B cell (primary cell): ENCODE data around the gene PC. TPM values are rescaled to one million over a fixed set of nuclear protein-coding genes. Genes with fewer than 3 reads are reported as not detected.

Source experiments
- ATAC-seq: fragments of 200-7000 bp; cut with Tn5 transposase; one replicate; pipeline ENCODE4 v1.10.0; 2021; ENCODE audit warnings: low read depth, mild to moderate bottlenecking, moderate number of reproducible peaks, moderate library complexity
- CTCF ChIA-PET: fragments of 350-600 bp; sonication (Branson Sonifier 250); formaldehyde crosslinking; loops from one replicate; lab custom pipeline; 2021; ENCODE audit warnings: antibody characterized with exemption, inconsistent platforms; lab: Charles Lee
- POLR2A ChIA-PET: fragments of 350-600 bp; sonication (Branson Sonifier 250); formaldehyde crosslinking; loops from one replicate; lab custom pipeline; 2021; ENCODE audit warnings: antibody characterized with exemption; lab: Charles Lee
- DNase-seq: peaks from one replicate; pipeline ENCODE4 v3.0.0; 2013
- H2AFZ ChIP-seq: 2 replicates; pipeline ENCODE4 v1.6.1; 2012; ENCODE audit warnings: mild to moderate bottlenecking, low read depth, low read length; ENCODE audit not compliant: insufficient read depth, poor library complexity, severe bottlenecking
- H3K27ac ChIP-seq, 2 donors: 1 replicate in 1 of 2; 2 replicates in 1 of 2; pipeline ENCODE4 v1.5.1; 2012 to 2013; ENCODE audit warnings: low read length in 2 of 2, mild to moderate bottlenecking in 2 of 2, moderate library complexity in 1 of 2
- H3K27me3 ChIP-seq, 4 experiments: fragments of 200-600 bp in 1 of 4; sonication (generic) in 1 of 4; replicated peaks in 1 of 4; 1 replicate in 2 of 4; 2 replicates in 2 of 4; pipeline versions ENCODE4 v1.6.1 to v1.7.0; 2013 to 2016; ENCODE audit warnings: low read length in 3 of 4, mild to moderate bottlenecking in 2 of 4, mixed read lengths in 1 of 4, moderate library complexity in 1 of 4; ENCODE audit not compliant: insufficient read depth in 4 of 4, control insufficient read depth in 3 of 4; ENCODE audit errors: control extremely low read depth in 1 of 4
- H3K36me3 ChIP-seq, 2 experiments: replicated peaks in 1 of 2; 1 replicate in 1 of 2; 2 replicates in 1 of 2; pipeline versions ENCODE4 v1.6.1 to v1.7.1; 2013; ENCODE audit warnings: low read length in 1 of 2; ENCODE audit not compliant: insufficient read depth in 2 of 2, control insufficient read depth in 1 of 2; ENCODE audit errors: control extremely low read depth in 1 of 2, extremely low read depth in 1 of 2
- H3K4me1 ChIP-seq, 2 donors: fragments of 200-600 bp in 1 of 2; sonication (generic) in 1 of 2; 1 replicate in 1 of 2; 2 replicates in 1 of 2; pipeline versions ENCODE4 v1.5.1 to v1.6.1; 2013 to 2017; ENCODE audit warnings: low read length in 2 of 2; ENCODE audit not compliant: control insufficient read depth in 2 of 2, insufficient read depth in 2 of 2
- H3K4me2 ChIP-seq: replicated peaks from 2 replicates; pipeline ENCODE3; 2012; ENCODE audit warnings: mild to moderate bottlenecking, low read depth, low read length; ENCODE audit not compliant: poor library complexity, severe bottlenecking
- H3K4me3 ChIP-seq, 5 experiments: fragments of 200-600 bp in 1 of 5; sonication (generic) in 1 of 5; 1 replicate in 3 of 5; 2 replicates in 2 of 5; pipeline versions ENCODE4 v1.5.1 to v1.7.0; 2011 to 2016; ENCODE audit warnings: low read length in 4 of 5, mild to moderate bottlenecking in 4 of 5, low read depth in 2 of 5, control low read depth in 1 of 5, moderate library complexity in 1 of 5; ENCODE audit not compliant: insufficient read depth in 1 of 5; ENCODE audit errors: control extremely low read depth in 1 of 5, extremely low read depth in 1 of 5
- H3K79me2 ChIP-seq: fragments of 200-600 bp; sonication (generic); one replicate; pipeline ENCODE4 v1.6.0; 2016; ENCODE audit warnings: low read length; ENCODE audit not compliant: control insufficient read depth, insufficient read depth
- H3K9ac ChIP-seq: fragments of 200-600 bp; sonication (generic); 2 replicates; pipeline ENCODE4 v1.6.1; 2017; ENCODE audit warnings: mild to moderate bottlenecking, low read length, moderate library complexity
- H3K9me3 ChIP-seq, 3 donors: one replicate each; pipeline versions ENCODE4 v1.6.1 to v1.7.1; 2013; ENCODE audit warnings: low read length in 2 of 3; ENCODE audit not compliant: control insufficient read depth in 2 of 3, insufficient read depth in 1 of 3; ENCODE audit errors: control extremely low read depth in 1 of 3
- H4K20me1 ChIP-seq: 2 replicates; pipeline ENCODE4 v1.6.0; 2012; ENCODE audit warnings: mild to moderate bottlenecking, low read length; ENCODE audit not compliant: insufficient read depth, control insufficient read depth, poor library complexity, severe bottlenecking
- H3K27ac Mint-ChIP-seq: one replicate; pipeline ENCODE4 v1.8.0; 2021; ENCODE audit warnings: mixed read lengths
- H3K27me3 Mint-ChIP-seq: one replicate; pipeline ENCODE4 v1.8.0; 2021; ENCODE audit warnings: mixed read lengths
- H3K4me1 Mint-ChIP-seq: one replicate; pipeline ENCODE4 v1.8.0; 2021; ENCODE audit warnings: mixed read lengths
- H3K4me3 Mint-ChIP-seq: one replicate; pipeline ENCODE4 v1.8.0; 2021; ENCODE audit warnings: mixed read lengths
- H3K9me3 Mint-ChIP-seq: one replicate; pipeline ENCODE4 v1.8.0; 2022; ENCODE audit warnings: mixed read lengths; ENCODE audit not compliant: insufficient read depth
- CTCF ChIP-seq: fragments of 200-600 bp; IDR thresholded peaks from one replicate; pipeline ENCODE4 v1.8.0; 2022; ENCODE audit warnings: antibody characterized with exemption, mild to moderate bottlenecking
- EZH2 ChIP-seq: IDR thresholded peaks from 2 replicates; pipeline ENCODE4 v1.6.1; 2012; ENCODE audit warnings: borderline replicate concordance, low read depth, mild to moderate bottlenecking, moderate library complexity, low read length; ENCODE audit not compliant: insufficient read depth, poor library complexity, severe bottlenecking
- WGBS: methylation state at CpG from one replicate; pipeline ENCODE4 v1.1.5; 2013; ENCODE audit warnings: missing lambda C conversion rate; ENCODE audit not compliant: insufficient coverage; 5-methylcytosine and 5-hydroxymethylcytosine counted together
- intact Hi-C: fragments of 100-400 bp; cut with micrococcal nuclease; formaldehyde crosslinking; loops from one replicate; pipeline ENCODE4 v1.10.0; 2022
- polyA plus RNA-seq: library from polyadenylated mRNA; depleted of rRNA; stranded (reverse); fragments of >200 nt; gene quantifications from 2 replicates; pipeline ENCODE4 v1.2.3, GENCODE V29; 2012
- total RNA-seq, 2 donors: library from RNA; stranded (reverse); fragments of 120-200 nt in 1 of 2; gene quantifications; 1 replicate in 1 of 2; 2 replicates in 1 of 2; pipeline versions ENCODE4 v1.2.3 to v1.2.4, GENCODE V29; 2013 to 2022

PC gene
- total and polyA plus RNA-seq, 2 donors (not counting 1 experiment from before 2014, with no cell fraction given), result 1.5 to 4.4 TPM

- Mint-ChIP-seq H3K4me1 (no peaks in the 10 kb centered on the region), H3K27ac (no peak overlapping the region), H3K4me3 (no peak overlapping the region), H3K27me3 (peaks cover 25% of the 10 kb centered on the region), H3K9me3 (no peaks in the 10 kb centered on the region)
- intact Hi-C loops, result no loop called here
- 86% methylated on average over 5 of the region's 9 CpGs for WGBS
- DNase-seq (no peak), ATAC-seq (no peak)
- H3K9ac ChIP-seq, result no peak overlapping the region
- H3K4me3 ChIP-seq, result no peak overlapping the region
- no peaks in the 10 kb centered on the region for H3K36me3 ChIP-seq
- no peaks in the 10 kb centered on the region for H4K20me1 ChIP-seq
- TF ChIP-seq CTCF (no peak), EZH2 (no peak)
- ChIA-PET POLR2A (no interaction called here), CTCF (no interaction called here)
- no peaks in the 10 kb centered on the region for H3K79me2 ChIP-seq
- no peak overlapping the region for H3K27ac ChIP-seq
- H3K27me3 ChIP-seq, result peaks cover 0 to 5% (median 0%) of the 10 kb centered on the region in 4 experiments
- no peaks in the 10 kb centered on the region for H3K9me3 ChIP-seq
- no peak overlapping the region for H2AFZ ChIP-seq
- no peaks in the 10 kb centered on the region for H3K4me1 ChIP-seq
- no peak overlapping the region for H3K4me2 ChIP-seq
Measured at GRCh38 chr11:66877588-66878385, 80.4 kb downstream of the PC start.

GRCh38 chr11:66875378-66875777 lies 82.8 kb downstream of the PC start:
- WGBS, result 89% methylated on average over 12 of the region's 13 CpGs
- H3K4me2 ChIP-seq, result no peak overlapping the region
- Mint-ChIP-seq H3K27me3 (peaks cover 19% of the 10 kb centered on the region), H3K4me1 (no peaks in the 10 kb centered on the region), H3K9me3 (no peaks in the 10 kb centered on the region), H3K4me3 (no peak overlapping the region), H3K27ac (no peak overlapping the region)
- DNase-seq (no peak), ATAC-seq (no peak)
- H3K36me3 ChIP-seq, result no peaks in the 10 kb centered on the region
- intact Hi-C loops, result no loop called here
- no peaks in the 10 kb centered on the region for H3K4me1 ChIP-seq
- TF ChIP-seq EZH2, result no peak
- TF ChIP-seq CTCF, result no peak
- POLR2A ChIA-PET, result no interaction called here
- no peaks in the 10 kb centered on the region for H4K20me1 ChIP-seq
- H3K4me3 ChIP-seq, result no peak overlapping the region
- H3K9me3 ChIP-seq, result no peaks in the 10 kb centered on the region
- H3K27me3 ChIP-seq, result peaks cover 0 to 3% (median 0%) of the 10 kb centered on the region in 4 experiments
- no peaks in the 10 kb centered on the region for H3K79me2 ChIP-seq
- H2AFZ ChIP-seq, result no peak overlapping the region
- H3K9ac ChIP-seq, result no peak overlapping the region
- H3K27ac ChIP-seq, result no peak overlapping the region
- CTCF ChIA-PET, result no interaction called here
